Occipital lobe (tissue), 2 donors: ENCODE data around the gene RDH8. TPM values are rescaled to one million over a fixed set of nuclear protein-coding genes. Genes with fewer than 3 reads are reported as not detected.
A peak's percentile ranks its signal among the peaks of the same experiment; 100 is the strongest.

Experiments used
- DNase-seq: peaks from one replicate; lab custom pipeline; 2025; lab: John Stamatoyannopoulos, UW
- total RNA-seq: library from RNA; depleted of rRNA; stranded (reverse); fragments of >200 nt; gene quantifications from one replicate; pipeline ENCODE4 v1.2.3, GENCODE V29; 2014

The RDH8 gene, protein sequence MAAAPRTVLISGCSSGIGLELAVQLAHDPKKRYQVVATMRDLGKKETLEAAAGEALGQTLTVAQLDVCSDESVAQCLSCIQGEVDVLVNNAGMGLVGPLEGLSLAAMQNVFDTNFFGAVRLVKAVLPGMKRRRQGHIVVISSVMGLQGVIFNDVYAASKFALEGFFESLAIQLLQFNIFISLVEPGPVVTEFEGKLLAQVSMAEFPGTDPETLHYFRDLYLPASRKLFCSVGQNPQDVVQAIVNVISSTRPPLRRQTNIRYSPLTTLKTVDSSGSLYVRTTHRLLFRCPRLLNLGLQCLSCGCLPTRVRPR
- total RNA-seq, result not detected

DNA sequence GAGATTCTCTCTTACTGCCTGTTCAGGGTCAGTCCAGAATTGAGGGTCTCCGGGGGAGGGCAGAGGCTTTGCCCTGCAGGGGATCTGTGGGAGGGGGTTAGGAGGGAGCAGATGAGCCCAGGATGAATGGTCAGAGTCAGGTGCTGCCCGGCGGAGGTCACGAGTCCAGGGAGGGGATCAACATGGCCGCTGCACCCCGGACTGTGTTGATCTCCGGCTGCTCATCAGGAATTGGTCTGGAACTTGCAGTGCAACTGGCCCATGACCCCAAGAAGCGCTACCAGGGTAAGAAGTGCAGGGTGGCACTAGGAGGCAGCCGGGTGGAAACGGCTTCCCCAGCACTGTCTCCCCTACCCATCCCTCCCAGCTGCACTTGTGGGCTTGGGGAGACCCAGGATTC is at the start of gene RDH8:
TSS of gene RDH8 (plus strand) at position 168 of the 400 bp plus-strand sequence. CDS start at position 183, 15 bp downstream.
- DNase-seq, result no peak

DNA sequence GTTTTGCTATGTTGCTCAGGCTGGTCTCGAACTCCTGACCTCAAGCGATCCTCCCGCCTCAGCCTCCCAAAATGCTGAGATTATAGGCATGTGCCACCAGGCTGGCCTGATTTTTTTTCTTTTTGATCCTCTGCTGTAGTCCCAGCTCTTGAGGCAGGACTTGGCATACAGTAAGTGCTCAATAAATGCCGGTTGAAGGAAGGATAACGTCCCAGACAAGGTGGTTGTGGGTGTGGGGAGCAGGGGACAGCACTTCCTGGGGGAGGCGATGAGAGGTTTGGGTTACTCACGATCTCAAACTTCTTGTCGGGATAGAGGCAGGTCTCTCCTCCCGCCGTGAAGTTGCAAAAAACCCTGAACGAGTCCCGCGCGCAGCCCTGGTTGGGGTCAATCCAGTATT is 47.3 kb upstream of the RDH8 start:
- DNase-seq, result no peak

DNA sequence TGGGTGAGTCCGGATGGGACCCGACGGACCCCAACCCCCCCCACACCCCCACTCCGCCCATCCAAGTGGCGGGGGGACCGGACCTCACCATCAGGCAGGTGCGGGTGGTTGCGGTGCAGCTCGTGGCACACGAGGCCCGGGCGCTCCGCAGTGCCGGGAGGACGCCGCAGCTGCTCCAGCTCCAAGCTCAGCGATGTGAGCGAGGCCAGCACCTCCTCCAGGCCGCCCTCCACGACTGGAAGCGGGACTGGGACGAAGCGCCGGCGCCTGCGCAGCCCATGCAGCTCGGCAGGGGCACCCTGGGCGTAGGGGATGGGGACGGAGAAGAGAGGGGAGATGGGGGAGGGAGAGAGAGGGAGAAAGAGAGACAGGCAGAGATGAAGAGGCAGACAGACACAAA is 46.8 kb upstream of the RDH8 start:
- DNase-seq, result no peak

DNA sequence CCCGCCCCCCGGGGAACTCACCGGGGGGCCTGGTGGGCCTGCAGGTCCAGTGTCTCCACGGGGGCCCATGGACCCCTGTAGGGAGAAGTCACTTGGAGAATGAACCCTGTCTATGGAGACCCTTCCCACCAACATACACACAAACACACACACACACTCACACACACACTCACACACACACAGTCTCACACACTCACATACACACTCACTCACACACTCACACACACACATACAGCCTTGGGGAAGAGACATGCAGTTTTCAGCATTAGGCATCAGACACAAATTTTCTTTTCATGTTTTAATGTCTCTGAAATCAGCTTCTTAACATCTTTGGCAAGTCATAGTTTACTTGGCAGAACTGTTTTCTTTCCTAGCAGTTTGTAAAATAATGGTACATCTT is 46.0 kb upstream of the RDH8 start:
- no peak for DNase-seq

DNA sequence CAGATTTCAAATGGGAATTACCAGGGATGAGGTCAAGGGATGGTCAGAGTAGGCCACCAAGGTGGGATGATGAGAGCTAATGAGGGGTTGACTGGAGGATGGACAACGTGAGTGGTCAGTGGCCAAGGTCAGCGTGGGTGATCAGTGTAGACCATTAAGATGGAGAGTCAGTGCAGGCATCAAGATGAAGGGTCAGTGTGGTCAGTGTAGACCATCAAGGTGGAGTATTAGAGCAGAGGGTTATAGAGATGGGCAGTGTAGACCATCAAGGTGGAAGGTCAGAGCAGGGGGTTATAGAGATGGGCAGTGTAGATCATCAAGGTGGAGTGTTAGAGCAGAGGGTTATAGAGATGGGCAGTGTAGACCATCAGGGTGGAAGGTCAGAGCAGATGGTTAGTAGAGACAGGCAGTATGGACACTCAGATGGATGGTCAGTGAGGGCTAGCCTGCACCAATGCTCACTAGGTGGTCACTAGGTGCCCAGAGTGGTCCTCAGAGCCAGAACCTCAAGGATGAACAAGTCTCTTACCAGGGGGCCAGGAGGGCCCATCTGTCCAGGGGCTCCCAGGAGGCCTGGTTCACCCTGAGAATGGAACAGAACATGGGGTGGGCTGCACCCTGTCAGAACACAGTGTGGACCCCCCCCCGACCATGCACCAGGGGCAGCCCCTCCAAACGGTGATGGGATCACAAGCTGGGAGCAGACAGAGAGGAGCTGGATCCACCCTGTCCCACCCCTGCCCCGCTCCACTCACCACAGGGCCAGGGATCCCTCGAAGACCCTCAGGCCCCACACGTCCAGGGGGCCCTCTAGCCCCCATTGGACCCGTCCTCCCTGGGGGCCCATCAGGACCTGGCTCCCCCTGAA is 44.2 kb upstream of the RDH8 start:
- no peak for DNase-seq

DNA sequence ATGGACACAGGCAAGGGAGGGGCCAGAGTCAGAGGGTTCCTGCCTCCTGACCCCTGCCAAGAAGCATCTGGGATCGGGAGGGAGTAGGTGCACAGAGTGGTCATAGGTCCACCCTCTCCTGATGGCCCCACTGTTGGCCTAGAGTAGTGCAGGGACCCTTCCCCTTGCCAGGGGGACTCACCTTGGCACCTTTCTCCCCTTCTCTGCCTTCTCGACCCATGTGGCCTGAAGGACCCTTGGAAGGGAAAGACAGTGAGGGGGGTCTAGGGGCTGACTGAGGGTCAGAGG is 43.7 kb upstream of the RDH8 start:
- no peak for DNase-seq

DNA sequence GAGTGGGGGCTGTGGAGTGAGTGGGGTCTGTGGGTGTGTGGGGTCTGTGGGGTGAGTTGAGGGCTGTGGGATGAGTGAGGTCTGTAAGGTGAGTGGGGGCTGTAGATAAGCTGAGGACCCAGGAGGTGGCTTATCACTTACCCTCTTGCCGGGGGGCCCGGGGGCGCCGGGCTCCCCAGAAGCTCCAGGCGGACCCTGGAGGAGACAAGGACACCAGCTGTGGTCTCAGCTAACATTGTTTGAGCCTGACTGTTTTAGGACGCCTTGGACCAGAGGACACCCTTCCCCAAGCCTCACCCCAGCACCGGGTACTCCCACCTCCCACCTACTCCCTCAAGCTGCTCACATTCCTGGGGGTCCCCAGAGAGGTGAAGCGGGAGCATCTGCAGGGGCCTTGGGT is 42.8 kb upstream of the RDH8 start:
- DNase-seq, result no peak

DNA sequence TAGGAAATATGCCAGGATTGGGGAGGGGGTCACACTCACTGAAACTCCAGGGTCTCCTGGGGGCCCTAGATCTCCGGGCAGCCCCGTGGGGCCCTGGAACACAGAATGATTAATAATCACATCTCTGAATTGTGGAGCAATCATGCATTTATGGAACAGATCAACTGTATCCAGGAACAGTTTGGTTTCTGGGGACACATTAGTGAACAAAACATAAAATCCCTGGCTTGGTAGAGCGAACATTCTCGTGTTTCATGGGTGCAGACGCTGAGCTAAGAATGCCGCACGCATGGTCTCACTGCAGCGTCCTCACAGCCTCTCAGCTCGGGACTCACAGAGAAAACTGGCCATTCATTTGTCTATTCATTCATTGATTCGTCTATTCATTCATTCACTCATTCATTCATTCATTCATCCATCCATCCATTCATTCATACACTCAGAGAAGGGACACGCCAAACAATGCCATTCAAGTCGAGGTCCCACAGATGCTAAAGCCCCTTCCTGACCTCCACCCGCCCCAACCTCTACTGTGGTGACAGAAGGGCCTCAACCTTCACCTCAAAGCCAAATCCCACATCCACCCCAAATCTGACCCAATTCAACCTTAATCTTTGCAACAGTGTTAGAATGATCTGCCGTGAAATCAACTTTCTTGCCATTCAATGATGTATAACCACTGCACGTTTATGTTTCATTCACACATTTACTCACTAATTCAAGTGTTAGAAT is 42.0 kb upstream of the RDH8 start:
- no peak for DNase-seq

DNA sequence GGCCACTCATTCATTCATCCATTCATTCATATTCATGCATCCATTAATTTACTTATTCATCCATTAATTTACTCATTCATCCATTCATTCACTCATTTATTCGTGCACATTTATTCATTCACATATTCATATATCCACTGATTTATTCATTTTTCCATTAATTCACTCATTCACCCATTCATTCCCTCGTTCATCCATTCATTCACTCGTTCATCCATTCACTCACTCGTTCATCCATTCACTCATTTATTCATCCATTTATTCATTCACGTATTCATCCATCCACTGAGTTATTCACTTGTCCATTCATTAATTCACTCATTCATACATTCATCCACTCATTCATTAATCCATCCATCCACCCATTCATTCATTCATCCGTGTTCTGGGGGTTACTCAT is 41.2 kb upstream of the RDH8 start:
- no peak for DNase-seq

DNA sequence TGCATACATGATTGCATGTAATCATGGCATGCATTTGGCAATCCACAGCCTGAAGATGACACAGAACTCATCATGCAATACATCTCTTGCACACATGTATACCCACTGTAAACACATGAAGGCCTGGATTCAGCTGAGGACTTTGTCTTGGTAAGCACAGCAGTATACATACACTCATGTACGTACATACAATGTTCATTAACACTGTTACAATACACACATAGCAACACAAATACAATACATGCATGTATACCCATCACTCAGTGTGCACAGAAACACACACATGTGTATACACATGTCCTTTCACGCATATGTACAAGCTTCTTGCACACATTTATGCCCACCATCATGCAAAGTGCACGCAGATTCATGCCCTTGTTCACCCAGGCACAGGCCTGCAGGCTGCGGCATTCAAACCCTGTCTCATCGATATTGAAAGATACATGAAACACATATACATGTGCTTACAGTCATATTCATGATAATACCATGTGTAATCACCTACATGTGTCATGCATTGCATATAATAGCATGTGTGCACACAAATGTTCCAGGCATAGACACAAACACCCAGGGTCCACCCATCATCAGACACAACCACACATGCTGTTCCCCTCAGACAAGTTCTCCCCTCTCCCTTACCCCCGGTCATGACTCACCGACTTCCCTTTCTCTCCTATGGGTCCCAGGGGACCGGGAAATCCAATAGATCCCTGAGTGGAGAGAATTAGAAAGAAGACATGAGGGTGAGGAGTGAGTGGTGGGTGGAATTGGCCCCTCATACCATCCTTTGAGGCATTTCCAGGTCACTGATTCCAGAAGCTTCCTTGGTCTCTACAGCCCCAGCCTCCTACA is 31.6 kb upstream of the RDH8 start:
- DNase-seq, result no peak

DNA sequence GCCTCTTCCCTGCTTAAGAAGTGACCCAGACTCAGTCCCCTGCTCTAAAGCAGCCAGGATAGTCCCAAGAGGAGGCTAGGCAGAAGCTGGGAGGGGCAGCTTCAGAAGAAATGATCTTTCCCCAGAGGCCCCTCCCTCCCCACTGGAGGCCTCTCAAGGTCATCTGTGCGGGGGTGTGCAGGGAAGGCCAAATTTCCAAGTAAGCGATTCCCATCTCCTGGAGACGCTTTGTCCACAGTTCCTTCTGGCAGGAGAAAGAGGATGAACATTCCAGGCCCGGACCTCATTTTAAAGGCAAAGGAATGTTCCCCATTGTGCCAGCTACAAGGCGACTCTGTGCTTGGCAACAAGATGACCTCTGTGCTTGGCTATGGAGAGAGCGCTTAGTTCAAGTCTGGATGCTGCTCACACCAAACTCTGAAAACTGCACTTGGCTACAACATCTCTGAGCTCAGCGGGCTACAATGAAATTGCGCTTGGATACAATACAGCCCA is 26.4 kb upstream of the RDH8 start:
- DNase-seq, result peak; percentile 22

DNA sequence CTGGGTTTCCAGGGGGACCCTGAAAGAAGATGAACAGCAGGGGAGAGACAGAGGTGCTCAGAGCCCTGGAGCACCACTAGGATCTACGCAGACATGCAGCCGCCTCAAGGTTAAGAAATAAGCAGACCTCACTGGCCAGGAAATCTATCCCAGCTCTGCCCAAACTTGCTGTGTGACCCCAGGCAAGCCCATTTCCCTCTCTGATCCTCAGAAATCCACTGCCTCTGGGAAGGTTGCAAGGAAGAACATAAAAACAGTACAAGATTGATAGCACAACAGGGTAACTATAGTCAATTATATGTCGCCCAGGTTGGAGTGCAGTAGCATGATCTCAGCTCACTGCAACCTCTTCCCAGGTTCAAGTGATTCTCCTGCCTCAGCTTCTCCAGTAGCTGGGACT is 23.8 kb upstream of the RDH8 start:
- no peak for DNase-seq

DNA sequence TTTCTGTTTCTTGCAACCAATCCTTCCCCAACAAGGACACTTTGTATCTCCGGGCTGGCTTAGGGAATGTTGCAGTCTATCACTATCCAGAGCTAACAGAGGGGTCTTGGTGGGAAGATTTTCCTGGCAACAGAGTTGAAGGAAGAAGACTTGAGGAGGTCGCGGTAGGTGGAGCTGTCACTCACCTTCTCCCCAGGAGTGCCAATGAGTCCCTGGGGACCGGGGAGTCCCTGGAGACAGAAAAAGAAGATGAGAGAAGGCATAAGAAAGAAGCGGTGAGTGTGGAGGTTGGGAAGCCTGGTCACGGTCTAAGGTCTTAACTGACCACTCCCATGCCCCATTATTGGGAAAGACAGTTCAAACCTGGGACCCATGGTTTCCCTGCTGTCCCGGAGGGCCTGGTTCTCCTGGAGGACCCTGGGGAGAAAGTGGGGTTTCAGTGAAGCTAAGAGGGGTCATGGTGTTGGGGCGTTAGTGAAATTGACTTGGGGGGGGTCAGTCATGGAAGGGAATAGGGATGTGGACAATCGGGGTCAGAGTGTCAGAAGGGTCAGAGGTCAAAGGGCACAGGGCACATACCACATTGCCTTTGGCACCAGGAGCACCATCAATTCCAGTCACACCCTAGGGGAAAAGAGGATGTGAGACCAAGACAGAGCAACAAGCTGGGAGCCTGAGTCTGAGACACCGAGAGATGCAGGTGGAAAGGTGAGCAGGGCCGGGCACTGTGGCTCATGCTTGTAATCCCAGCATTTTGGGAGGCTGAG is 21.7 kb upstream of the RDH8 start:
- DNase-seq, result no peak

DNA sequence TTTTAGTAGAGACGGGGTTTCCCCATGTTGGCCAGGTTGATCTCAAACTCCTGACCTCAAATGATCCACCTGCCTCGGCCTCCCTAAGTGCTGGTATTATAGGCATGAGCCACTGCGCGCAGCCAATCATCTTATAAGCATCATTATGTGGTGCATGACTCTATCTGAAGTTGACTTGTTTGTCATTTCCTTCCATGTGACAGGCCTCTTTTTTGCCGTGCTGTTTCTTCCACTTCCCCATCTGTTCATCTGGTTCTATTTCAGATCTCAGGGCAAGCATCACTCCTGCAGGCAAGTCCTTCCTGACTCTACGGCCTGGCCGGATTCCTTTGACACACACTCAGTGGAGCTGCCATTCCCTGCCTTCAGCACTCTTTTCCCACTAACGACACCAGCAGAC is 18.2 kb upstream of the RDH8 start:
- DNase-seq, result no peak

DNA sequence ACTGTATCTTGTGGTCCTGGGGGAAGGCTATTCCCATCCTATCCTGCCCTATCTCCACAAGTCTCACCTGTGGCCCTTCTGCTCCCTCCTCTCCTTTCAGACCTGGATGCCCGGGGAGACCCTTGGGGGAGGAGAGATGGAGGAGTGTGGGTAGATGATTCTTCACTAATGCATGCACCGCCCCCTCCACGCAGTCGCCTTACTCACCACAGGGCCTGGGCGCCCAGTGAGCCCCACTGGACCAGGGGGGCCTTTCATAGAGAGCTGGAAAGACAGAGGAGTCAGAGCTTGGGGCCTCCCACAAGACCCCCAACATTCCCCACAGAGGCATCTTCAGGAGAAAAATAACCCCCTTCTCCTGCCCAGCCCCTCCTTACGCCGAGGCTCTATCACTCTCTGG is 17.3 kb upstream of the RDH8 start:
- no peak for DNase-seq

DNA sequence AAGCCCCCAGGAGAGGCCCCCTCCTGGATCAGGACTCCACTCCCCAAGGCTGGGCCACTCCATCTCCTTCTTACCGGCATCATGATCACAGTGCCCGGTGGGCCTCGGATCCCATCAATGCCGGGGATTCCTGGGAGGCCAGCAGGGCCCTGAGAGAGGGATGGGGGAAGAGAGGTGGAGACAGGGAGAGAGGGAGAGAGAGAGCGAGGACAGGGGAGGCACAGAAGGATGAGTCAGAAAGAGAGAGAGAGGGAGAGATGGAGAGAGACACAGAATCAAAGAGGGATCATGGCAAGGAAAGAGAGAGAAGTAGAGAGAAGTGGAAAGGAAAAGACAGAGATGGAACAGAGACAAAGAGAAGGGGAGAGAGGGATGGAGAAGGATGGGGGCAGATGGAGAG is 16.7 kb upstream of the RDH8 start:
- DNase-seq, result no peak

DNA sequence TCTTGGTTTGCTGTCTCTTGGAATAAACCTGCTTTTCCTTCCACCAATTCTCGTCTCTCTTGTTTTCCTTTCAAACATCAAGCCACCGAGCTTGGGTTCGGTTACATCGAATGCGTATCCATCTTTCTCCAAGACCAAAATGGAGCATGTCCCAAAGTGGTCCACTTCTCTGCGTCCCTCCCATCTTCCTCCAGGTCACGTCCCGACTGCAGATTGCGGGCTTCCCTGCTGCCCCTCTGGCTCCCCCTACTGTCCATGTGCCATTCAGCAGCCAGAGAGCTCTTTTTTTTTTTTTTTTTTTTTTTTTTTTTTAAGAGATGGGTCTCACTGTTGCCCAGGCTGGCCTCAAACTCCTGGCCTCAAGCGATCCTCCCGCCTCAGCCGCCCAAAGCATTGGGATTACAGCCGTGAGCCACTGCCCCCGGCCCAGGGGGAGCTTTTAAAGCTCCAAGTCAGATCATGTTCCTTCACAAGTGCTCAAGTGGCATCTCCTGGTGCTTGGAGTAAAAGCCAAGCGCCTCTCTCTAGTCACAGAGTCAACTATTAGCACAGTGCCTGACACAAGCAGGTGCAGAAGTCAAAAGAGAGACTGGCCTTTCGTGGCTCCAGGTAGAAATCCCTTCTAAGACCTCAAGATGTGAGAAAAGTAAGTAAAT is 13.0 kb upstream of the RDH8 start:
- DNase-seq, result no peak

DNA sequence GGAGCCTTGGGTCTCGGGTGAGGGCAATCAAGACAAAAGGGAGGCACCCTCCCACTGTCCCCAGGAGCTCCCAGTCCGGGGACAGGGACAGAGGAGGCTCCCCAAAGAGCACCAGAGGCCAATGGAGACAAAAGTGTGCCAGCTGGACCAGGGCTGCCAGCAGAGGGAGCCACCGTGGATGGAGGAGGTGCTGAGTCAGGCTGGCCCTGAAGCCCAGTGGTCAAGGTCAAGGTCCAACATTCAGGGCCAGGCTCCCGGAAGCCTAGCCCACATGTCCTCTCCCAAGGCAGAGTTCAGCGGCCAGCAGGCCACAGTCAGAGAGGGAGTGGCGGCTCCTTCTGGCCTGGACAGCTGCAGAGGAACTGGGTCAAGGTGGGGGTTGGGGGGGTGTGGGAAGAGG is 11.4 kb upstream of the RDH8 start:
- no peak for DNase-seq

DNA sequence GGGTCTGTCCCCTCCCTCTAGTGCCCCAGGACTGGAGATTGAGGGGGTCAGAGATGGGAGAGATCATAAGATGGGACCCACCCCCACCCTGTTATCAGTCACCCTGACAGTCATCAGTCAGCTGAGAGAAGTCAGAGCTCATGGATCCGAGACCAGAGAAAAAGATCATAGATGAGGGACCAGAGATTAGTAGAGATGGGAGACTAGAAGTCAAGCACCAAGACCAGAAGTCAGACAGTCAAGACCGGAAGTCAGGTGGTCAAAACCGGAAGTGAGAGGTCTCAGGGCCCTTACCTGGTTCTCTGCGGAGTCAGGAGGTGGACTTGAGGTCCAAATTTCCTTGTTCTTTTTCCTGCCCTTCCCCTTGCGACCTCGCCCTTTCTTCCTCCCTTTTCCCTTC is 10.0 kb upstream of the RDH8 start:
- no peak for DNase-seq

DNA sequence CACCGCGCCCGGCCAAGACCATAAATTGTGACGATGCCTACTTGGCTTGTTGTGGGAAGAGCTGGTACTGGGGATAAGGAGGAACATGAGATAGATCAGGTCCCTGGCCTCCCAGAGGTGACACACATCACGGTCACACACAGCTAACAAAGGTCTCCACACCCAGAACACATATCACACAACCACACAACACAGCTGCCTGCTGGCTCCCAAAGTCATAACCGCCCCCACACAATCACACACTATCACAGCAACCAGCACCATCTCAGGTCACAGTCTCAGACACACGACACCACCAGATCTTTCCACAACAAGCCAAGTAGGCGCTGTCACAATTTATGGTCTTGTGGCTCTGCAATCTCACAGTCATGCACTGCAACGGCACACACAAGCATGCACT is 8.7 kb upstream of the RDH8 start:
- DNase-seq, result no peak
